NCI-H2227 (cell line): Measurements from ENCODE around the gene RUVBL1.
A peak's percentile ranks its signal among the peaks of the same experiment; 100 is the strongest.

Experiments
- DNase-seq: peaks from one replicate; lab custom pipeline; 2025; ENCODE audit not compliant: unreplicated experiment; lab: John Stamatoyannopoulos, UW

RUVBL1 gene

DNA sequence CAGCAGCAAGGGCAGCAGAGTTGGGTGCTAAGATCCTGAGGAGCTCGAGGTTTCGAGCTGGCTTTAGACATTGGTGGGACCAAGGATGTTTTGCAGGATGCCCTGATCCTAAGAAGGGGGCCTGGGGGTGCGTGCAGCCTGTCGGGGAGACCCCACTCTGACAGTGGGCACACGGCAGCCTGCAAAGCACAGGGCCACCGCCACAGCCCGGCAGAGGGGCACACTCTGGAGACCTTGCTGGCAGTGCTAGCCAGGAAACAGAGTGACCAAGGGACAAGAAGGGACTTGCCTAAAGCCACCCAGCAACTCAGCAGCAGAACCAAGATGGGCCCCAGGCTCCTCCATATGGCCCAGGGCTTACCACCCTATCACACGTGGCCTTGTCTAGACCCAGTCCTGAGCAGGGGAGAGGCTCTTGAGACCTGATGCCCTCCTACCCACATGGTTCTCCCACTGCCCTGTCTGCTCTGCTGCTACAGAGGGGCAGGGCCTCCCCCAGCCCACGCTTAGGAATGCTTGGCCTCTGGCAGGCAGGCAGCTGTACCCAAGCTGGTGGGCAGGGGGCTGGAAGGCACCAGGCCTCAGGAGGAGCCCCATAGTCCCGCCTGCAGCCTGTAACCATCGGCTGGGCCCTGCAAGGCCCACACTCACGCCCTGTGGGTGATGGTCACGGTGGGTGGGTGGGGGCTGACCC, 52.6 kb downstream of the RUVBL1 start:
- no peak for DNase-seq

GRCh38 chr3:128069271-128069670, 54.3 kb downstream of the RUVBL1 start:
- DNase-seq, result no peak

DNA sequence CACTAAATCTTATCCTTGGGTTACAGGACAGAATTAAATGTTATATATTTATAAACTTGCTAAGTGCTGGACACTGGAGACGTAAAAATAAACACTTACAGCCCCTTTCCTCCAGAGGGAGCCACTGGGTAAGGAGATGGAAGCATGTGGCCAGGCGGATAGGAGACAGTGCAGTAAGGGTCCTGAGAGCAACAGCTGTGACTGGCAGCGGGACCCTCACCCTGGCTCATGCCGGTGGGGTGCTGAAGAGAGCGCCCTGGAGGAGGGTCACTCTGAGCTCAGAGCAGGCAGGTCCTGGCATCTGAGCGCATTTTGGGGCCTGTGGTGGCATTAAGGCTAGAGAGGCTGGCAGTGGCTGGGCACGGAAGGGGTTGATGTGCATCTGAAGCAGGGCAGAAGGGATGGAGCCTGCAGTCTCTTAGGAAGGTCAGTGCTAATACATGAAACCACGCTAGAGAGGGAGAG, 55.4 kb downstream of the RUVBL1 start:
- DNase-seq, result peak; percentile 36

- no peak for DNase-seq
Measured at GRCh38 chr3:128067489-128067888, 56.1 kb downstream of the RUVBL1 start.

- no peak for DNase-seq
Measured at GRCh38 chr3:128066676-128067075, 56.9 kb downstream of the RUVBL1 start.

DNA sequence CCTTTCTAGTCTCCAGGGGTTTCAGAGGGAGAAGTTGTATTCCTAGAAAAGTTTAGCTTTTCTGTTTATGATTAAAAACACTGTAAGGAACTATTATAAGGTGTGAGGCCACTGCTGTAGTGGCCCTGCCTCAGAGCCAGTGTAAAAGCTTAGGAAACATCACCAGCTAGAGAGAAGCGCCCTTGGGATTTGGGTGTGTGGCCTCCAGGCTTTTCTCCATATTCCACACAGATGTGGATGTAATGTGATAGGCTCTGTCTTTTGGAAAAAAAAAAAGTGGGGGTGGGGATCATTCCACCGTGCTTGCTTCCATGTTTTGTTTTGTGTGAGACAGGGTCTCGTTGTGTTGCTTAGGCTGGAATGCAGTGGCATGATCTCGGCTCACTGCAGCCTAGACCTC, 57.5 kb downstream of the RUVBL1 start:
- no peak for DNase-seq

DNA sequence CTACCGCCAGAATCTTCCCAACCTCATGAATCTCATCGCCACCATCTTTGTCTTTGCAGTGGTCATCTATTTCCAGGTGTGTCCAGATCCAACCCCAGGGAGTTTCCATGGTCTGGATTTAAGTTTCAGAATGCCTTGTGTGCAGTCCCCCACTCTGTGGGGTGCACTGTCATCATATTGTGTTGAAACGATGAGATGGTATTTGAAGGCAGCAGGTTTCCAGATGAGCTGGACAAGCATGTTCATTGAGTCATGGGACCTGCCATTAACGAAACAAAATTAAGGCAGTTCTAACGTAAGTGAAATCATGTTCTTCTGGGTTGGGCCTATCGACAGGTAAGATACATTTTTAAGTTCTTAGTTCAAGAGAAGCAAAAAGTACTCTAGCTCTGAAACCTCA, 58.6 kb downstream of the RUVBL1 start:
- no peak for DNase-seq

- DNase-seq, result no peak
Measured at GRCh38 chr3:128063865-128064264, 59.7 kb downstream of the RUVBL1 start.

DNA sequence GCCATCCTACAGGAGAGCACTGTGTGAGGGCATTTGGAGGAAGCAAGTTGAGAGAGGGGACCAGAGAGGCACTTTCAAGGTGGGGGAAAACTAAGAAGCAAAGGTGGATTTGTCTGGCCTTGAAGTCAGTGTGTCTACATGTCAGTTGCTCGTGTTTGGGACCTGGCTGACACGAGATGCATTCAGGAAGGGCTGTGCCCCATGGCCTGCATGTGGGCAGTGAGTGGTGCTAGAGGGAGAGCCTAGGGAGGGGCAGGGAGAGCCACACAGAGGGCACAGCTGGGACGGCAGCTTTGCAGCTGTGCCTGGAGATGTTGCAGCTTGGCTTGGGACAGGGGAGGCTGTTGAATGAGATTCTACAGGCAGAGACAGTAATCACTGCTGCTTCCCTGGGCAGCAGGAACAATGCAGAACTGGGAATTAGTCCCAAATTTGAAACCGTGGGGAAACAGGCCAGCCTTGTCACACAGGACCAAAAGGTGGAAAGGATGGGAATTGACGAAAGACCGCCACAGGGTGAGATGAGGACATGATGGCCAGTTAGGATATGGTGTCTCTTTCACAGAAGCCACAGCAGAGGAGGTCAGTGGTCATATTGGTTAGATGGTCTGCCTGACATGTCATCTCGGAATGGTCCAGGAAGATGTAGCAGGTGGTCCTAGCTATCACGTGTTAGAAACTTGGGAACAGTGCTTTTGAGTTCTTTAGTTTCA, 61.4 kb downstream of the RUVBL1 start:
- no peak for DNase-seq

DNA sequence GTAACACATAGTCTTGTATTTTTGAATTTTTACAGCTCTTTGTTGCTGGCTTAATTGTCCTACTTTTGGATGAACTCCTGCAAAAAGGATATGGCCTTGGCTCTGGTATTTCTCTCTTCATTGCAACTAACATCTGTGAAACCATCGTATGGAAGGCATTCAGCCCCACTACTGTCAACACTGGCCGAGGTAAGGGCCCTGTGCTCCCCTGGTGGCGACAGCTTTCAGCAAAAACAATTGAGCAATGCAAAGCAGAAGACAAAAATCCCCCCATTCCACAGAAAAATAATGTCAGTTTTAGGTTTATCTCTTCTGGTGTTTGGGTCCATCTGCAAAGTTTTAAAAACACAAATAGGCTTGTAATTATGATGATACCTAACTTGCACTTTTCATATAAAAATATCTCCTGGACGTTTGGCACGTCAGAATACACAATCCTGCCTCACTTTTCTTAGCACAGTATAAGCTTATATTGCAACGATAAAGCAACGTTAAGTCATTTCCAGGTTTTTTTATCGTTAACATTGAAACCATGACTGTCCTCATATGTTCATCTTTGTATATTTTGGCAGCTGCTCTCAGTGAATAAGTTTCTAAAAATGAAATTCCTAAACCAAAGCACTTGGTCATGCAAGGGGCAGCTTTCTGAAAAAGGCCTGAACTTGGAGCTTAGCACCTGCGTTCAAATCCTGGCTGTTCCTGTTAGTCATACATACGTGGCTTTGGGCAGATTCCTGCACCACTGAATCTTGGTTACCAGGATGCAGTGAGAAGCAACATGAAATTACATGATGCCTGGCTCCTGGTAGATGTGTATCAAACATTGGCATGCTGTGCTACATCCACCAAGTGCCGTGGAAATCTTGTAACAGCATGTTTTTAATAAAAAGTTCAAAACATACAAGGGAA, 62.9 kb downstream of the RUVBL1 start:
- DNase-seq, result no peak

GRCh38 chr3:128056258-128056657, 67.4 kb downstream of the RUVBL1 start:
- no peak for DNase-seq

DNA sequence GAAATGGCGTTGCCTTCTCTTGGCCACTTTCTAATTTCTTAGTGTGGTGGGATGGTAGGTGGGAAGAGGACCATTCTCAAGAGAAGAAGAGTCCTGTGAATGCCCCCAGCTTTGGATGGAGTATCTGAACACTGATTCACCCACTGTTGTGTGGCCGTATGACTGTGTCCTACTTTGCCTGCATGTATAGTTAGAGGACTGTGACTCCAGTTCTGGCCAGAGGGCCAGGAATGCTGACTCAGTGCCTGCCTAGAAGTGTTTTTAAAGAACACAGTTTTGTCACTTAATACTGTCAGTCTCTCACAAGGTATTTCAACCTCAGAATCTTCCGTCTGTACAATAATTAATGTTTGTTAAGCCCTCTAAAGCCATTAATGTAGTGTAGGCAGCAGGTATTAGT, 69.2 kb downstream of the RUVBL1 start:
- no peak for DNase-seq

DNA sequence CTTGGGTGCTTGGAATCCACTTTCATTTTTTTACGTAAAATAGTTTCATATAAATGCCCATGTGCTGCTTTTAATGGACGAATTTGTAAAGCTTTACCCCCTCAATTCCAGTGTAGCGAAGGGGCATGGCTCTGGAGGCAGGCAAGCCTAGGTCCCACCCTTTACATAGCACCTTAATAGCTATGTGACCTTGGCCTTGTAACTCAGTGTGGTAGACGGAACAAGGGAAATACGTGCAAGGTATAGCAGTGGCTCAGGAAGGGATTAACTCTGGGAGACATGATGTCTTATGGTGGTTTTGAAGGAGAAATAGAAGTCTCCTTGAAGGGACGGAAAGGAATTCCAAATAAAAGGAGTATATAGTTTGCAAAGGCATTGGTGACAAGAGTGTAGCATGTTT, 70.0 kb downstream of the RUVBL1 start:
- no peak for DNase-seq

DNA sequence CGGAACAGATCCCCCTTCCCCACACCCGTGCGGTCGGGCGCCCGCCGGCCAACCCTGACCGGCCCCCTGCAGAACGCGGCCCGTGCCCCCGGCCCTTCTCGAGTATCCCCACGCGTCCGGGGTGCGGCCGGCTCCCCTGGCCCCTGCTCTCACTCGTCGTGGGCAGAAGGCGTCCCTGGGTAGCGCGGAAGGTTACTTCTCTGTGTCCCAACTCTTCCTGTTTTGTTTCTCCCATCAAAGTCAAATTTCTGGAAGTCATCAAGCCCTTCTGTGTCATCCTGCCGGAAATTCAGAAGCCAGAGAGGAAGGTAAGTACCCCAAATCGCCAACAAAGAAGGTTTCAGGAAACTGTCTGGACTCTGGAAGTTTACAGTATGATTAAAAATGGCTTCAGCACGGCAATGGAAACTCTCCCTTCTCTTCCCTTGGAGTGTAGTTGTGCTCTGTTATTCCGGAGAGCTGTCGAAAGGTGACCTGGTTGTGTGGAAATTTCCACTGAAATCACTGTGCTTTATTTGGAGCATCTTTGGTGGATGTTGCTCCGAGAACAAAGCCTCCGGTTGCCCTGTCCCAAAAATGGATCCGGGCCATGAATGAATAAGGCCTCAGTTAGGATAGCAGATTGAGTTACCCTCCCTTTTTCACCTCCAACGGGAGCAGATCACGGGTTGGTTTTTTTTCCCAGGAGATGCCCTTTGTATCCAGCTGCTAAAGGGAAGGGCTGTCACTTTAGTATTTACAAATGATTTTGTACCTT, 70.8 kb downstream of the RUVBL1 start:
- DNase-seq, result no peak

DNA sequence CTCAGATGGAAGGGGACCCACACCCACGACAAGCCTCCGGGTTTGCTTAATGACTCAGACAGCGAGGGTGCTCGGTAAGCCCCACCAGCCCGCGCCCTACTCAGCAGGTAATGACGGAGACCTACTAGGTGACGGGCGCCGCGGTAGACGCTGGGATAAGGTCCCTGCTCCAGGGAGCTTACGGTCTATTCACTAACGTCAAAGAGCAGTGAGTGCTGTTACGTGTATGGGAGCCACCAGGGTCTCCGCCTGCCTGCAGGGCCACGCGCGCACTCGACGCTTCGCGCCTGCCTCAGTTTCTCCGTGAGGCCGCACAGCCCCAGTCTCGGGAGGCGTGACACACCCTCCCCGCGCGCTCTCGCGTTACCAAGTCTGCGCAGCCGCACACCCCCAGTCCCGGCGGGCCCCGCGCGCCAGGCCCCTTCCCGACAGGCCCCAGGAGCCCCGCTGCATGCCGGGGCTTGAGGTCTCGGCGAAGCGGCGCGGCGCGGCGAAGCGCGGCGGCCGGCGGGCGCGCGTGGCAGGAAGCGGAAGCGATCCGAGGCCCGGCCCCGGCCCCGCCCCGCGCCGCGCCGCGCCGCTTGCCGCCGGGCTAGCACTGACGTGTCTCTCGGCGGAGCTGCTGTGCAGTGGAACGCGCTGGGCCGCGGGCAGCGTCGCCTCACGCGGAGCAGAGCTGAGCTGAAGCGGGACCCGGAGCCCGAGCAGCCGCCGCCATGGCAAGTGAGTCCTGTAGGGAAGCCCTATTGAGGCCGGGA, 71.6 kb downstream of the RUVBL1 start, which contains the start of gene SEC61A1:
Gene SEC61A1 (plus strand): TSS at position 601 of the 758 bp plus-strand sequence. CDS start 116 bp downstream, at position 717.
- peak; percentile 92 for DNase-seq

GRCh38 chr3:128051459-128051836, 72.2 kb downstream of the RUVBL1 start:
- DNase-seq, result peak; percentile 33

DNA sequence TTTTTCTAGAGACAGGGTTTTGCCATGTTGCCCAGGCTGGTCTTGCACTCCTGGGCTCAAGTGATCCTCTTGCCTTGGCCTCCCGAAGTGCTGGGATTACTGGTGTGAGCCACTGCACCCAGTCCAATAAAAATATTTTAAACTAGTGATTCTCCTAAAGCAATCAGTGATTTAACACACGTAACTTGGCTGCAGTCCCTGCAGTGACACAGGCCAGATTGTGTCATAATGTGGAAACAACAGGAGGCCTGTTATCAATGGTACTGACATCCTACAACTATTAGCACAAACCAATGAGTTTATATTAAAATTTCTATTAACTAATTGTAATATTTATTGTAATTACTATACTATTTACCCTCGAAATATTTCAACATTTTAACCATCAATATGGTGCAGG, 73.0 kb downstream of the RUVBL1 start:
- DNase-seq, result no peak

DNA sequence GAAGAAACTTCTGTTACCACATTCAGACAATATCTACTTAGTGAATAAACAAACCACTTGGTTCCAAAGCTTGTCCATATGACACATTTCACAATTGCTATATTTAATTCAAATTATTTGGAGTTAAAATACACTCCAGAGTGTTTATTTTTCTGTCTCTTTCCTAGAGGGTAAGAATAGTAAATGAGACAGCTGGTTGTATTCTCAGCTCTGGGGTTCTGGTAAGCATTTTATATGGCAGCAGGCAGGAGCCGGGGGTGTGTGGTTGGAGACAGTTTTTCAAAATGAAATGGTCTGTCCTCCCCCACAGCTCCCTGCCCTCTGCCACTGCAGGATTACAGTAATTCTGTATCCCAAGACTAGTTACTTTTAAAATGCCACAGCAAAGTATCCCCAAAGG, 82.3 kb downstream of the RUVBL1 start:
- no peak for DNase-seq

DNA sequence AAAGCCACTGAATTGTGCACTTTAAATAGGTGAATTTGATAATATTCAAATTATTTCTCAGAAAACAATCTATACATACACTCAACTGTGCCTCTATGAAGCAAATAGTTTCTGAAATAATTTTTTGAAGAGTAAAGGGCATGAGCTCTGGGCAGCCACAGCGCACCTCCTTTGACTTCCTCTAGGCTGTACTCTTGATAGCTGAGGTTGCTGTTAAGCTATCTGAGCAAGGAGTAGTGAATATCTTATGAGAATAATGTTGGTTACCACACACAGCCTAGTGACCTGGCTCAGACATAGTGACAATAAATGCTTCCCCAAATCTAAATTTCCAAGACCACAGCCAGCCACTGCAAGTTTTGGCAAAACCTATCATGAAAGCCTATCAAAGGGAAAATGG, 83.0 kb downstream of the RUVBL1 start:
- DNase-seq, result no peak

DNA sequence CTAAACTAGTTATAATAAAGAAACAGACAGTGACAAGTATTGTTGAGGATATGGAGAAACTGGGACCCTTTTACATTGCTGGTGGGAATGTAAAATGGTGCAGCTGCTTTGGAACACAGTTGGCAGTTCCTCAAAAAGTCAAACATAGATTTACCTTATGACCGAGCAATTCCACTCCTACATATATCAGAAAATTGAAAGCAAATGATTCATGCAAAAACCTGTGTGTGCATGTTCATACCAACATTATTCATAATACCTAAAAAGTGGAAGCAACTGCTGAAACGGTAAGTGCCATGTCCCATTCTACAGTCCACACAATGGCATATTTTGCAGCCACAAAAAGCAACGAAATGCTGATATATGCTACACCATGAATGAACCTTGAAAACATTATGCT, 83.6 kb downstream of the RUVBL1 start:
- no peak for DNase-seq
